MG63 (cell line): Measurements from ENCODE around the gene MINDY4. TPM values are rescaled to one million over a fixed set of nuclear protein-coding genes. Genes with fewer than 3 reads are reported as not detected.

Experiments
- DNase-seq: peaks from one replicate; pipeline ENCODE4 v3.0.0-alpha.2; 2020
- H3K27me3 ChIP-seq: fragments of 250-450 bp; sonication (Bioruptor Pico); 2 replicates; pipeline ENCODE4 v1.5.1; 2020; ENCODE audit warnings: mild to moderate bottlenecking, moderate library complexity
- H3K36me3 ChIP-seq: fragments of 250-450 bp; sonication (Bioruptor Pico); 2 replicates; pipeline ENCODE4 v1.5.1; 2020; ENCODE audit warnings: mild to moderate bottlenecking, moderate library complexity
- H3K4me3 ChIP-seq: fragments of 250-450 bp; sonication (Bioruptor Pico); 2 replicates; pipeline ENCODE4 v1.5.1; 2020; ENCODE audit warnings: mild to moderate bottlenecking, moderate library complexity
- H3K9me3 ChIP-seq: fragments of 250-450 bp; sonication (Bioruptor Pico); 2 replicates; pipeline ENCODE4 v1.5.1; 2020; ENCODE audit warnings: mild to moderate bottlenecking, moderate library complexity
- total RNA-seq: library from RNA; depleted of rRNA; stranded (reverse); fragments of >200 nt; shearing (Covaris generic); gene quantifications from 2 replicates; pipeline ENCODE4 v1.2.3, GENCODE V29; 2014; ENCODE audit warnings: low replicate concordance; rRNA removed

Gene MINDY4
- total RNA-seq, 1 experiment from 2014 or later, result 1.7 TPM

DNA sequence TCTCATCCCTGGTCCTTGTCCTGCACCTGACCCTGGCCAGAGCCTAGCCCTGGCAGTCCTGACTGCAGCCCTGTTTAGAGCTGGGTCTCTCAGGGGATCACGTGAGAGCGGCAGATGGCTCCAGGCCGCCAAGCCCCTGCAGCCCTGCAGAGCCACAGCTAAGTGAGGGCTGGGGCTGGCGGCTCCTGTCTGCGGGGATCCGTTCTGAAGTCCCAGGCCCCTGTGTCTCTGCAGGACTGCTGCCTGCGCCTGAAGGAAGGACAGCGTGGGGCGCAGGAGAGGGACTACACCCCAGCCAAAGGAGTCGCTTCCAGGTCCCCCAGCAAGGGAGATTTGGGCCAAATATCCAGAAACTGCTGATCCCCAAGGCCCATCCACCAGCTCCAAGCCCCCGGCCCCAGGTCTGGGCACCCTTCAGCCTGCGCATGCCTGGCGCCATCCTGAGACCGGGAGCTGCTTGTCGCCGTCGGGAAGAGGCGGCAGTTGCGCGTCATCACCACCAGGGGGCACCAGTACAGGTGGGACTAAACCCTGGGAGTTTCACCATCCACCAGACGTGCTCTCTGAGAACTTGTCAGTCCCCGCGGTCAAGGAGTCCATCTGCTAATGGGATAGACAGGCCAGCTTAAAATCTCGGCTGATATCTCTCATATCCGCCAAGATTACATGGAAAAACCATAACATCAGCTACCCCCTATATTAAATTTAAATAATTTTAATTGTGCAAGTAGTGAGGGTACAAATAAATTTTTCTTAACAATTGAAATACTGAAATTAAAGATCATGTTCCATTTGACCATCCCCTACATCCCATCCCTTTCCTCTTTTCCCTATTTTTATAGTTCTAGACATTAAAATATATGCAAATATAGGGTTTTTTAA lies 167.5 kb downstream of the MINDY4 start:
- H3K27me3 ChIP-seq, result peaks cover 28% of the 10 kb centered on the region

DNA sequence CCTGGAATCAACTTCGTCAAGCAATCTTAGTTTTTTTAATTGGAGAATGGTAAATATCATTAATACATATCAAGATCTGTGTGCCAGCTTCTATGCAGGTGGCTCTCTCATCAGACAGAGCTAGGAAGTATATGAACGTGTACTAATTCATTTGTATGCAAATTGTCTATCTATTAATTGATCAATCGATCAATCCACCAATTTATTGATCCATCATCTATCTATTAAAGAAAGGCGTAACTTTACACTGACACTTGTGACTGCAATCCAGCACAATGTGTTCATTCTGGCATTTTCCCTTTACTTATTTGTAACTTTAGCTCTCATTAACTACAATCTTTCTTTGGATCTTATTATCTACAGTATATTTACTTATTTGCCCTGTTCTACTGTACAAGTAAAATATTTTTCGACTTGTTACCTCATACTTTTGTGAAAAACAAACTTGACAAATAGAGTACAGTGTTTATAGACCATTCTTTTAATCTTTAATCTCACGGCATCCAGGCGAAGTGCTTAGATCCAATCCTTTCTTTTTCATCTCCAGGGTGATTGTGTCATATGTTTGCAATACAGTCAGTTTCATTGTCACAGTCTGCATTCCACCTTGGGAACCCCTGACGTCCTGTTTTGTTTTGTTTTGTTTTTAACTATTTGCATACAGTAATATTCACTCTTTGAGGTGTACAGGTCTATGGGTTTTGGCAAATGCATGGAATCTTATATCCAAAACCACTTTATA lies 170.5 kb downstream of the MINDY4 start:
- H3K36me3 ChIP-seq, result no peaks in the 10 kb centered on the region
- peaks cover 6% of the 10 kb centered on the region for H3K9me3 ChIP-seq
- peaks cover 40% of the 10 kb centered on the region for H3K27me3 ChIP-seq
- H3K4me3 ChIP-seq, result no peak overlapping the region
- DNase-seq, result no peak

More for the DNA sequence above, 167.5 kb downstream of the MINDY4 start:
- Histone ChIP-seq H3K4me3 (no peak overlapping the region), H3K9me3 (no peaks in the 10 kb centered on the region), H3K36me3 (no peaks in the 10 kb centered on the region)
- DNase-seq, result peak; percentile 65

Other genes with a start within 250 kb of the MINDY4 start
- 246 and 351 TPM in 2 replicates for gene GARS1, start 176.5 kb upstream of the MINDY4 start, total RNA-seq
- gene CRHR2, start 89.0 kb upstream of the MINDY4 start, total RNA-seq, result not detected in 2 replicates
- 0.03 TPM in 1 of 2 replicates, not detected in the other for gene INMT, start 19.3 kb upstream of the MINDY4 start, total RNA-seq
- not detected in 2 replicates for gene AQP1, start 140.4 kb downstream of the MINDY4 start, total RNA-seq
- not detected in 2 replicates for gene GHRHR, start 192.5 kb downstream of the MINDY4 start, total RNA-seq